GM23338 (cell line): ENCODE measurements around the gene BEND5. TPM values are rescaled to one million over a fixed set of nuclear protein-coding genes. Genes with fewer than 3 reads are reported as not detected.

ENCODE experiments used
- ATAC-seq: fragments of 200-7000 bp; cut with Tn5 transposase; 3 replicates; pipeline ENCODE4 v1.9.1; 2020
- DNase-seq: peaks from one replicate; pipeline ENCODE4 v3.0.0-alpha.2; 2015; ENCODE audit warnings: low spot score
- H2AFZ ChIP-seq: fragments of 200-600 bp; sonication (generic); 2 replicates; pipeline ENCODE4 v1.8.0; 2016; ENCODE audit warnings: antibody characterized with exemption, mild to moderate bottlenecking, moderate library complexity
- H3F3A ChIP-seq: fragments of 200-600 bp; sonication (generic); replicated peaks from 2 replicates; pipeline ENCODE4 v1.8.0; 2017; ENCODE audit warnings: antibody characterized with exemption, mixed run types, low read depth
- H3K27ac ChIP-seq: fragments of 200-600 bp; sonication (generic); 2 replicates; pipeline ENCODE4 v1.6.1; 2016; ENCODE audit warnings: low read depth
- H3K27me3 ChIP-seq: fragments of 200-600 bp; sonication (generic); 2 replicates; pipeline ENCODE4 v1.8.0; 2016; ENCODE audit warnings: mild to moderate bottlenecking, mixed run types, moderate library complexity; ENCODE audit not compliant: insufficient read depth
- H3K36me3 ChIP-seq: fragments of 200-600 bp; sonication (generic); 2 replicates; pipeline ENCODE4 v1.8.0; 2016; ENCODE audit warnings: mild to moderate bottlenecking; ENCODE audit not compliant: insufficient read depth
- H3K4me1 ChIP-seq: fragments of 200-600 bp; sonication (generic); 2 replicates; pipeline ENCODE4 v1.8.0; 2016; ENCODE audit warnings: mild to moderate bottlenecking, moderate library complexity; ENCODE audit not compliant: insufficient read depth
- H3K4me2 ChIP-seq: fragments of 200-600 bp; sonication (generic); 2 replicates; pipeline ENCODE4 v1.7.1; 2017; ENCODE audit warnings: mixed run types
- H3K4me3 ChIP-seq: fragments of 200-600 bp; sonication (generic); 2 replicates; pipeline ENCODE4 v1.6.1; 2016; ENCODE audit warnings: mixed run types
- H3K79me2 ChIP-seq: fragments of 200-600 bp; sonication (generic); replicated peaks from 2 replicates; pipeline ENCODE4 v1.8.0; 2017; ENCODE audit warnings: mild to moderate bottlenecking; ENCODE audit not compliant: insufficient read depth
- H3K9me2 ChIP-seq: fragments of 200-600 bp; sonication (generic); 2 replicates; pipeline ENCODE4 v1.8.0; 2017; ENCODE audit not compliant: insufficient read depth
- H4K20me1 ChIP-seq: fragments of 200-600 bp; sonication (generic); replicated peaks from 2 replicates; pipeline ENCODE4 v1.8.0; 2017; ENCODE audit warnings: mild to moderate bottlenecking; ENCODE audit not compliant: insufficient read depth
- H3K27ac Mint-ChIP-seq: 2 replicates; pipeline ENCODE4 v1.8.0; 2020; ENCODE audit warnings: inconsistent platforms, mild to moderate bottlenecking, moderate library complexity, mixed read lengths
- H3K27me3 Mint-ChIP-seq: 3 replicates; pipeline ENCODE4 v1.8.0; 2022; ENCODE audit warnings: low read depth, mild to moderate bottlenecking, moderate library complexity, mixed read lengths, inconsistent platforms; ENCODE audit not compliant: insufficient read depth, poor library complexity
- H3K36me3 Mint-ChIP-seq: 3 replicates; pipeline ENCODE4 v1.8.0; 2021; ENCODE audit warnings: low read depth, mild to moderate bottlenecking, inconsistent platforms, moderate library complexity, mixed read lengths
- H3K4me1 Mint-ChIP-seq: 3 replicates; pipeline ENCODE4 v1.8.0; 2020; ENCODE audit warnings: mild to moderate bottlenecking, inconsistent platforms, mixed read lengths
- H3K4me3 Mint-ChIP-seq: 3 replicates; pipeline ENCODE4 v1.8.0; 2021; ENCODE audit warnings: moderate library complexity, mild to moderate bottlenecking, inconsistent platforms, mixed read lengths
- H3K9me3 Mint-ChIP-seq: 3 replicates; pipeline ENCODE4 v1.8.0; 2020; ENCODE audit warnings: moderate library complexity, mild to moderate bottlenecking, inconsistent platforms, mixed read lengths
- CREB1 ChIP-seq: fragments of 250-450 bp; sonication (Bioruptor Pico); IDR thresholded peaks from 2 replicates; pipeline ENCODE4 v1.5.0; 2020; ENCODE audit warnings: low read depth, mild to moderate bottlenecking, moderate library complexity
- ETS1 ChIP-seq: IDR thresholded peaks from 2 replicates; pipeline ENCODE4 v1.6.1; 2016; ENCODE audit warnings: antibody characterized with exemption
- EZH2 ChIP-seq: fragments of 200-600 bp; sonication (generic); IDR thresholded peaks from one replicate; pipeline ENCODE4 v1.8.0; 2017; ENCODE audit warnings: antibody characterized with exemption, mild to moderate bottlenecking, low read depth; ENCODE audit not compliant: unreplicated experiment
- EZH2phosphoT487 ChIP-seq: fragments of 200-600 bp; sonication (generic); IDR thresholded peaks from one replicate; pipeline ENCODE4 v1.8.1; 2018; ENCODE audit warnings: antibody characterized with exemption; ENCODE audit not compliant: unreplicated experiment
- JUNB ChIP-seq: IDR thresholded peaks from one replicate; pipeline ENCODE4 v1.6.1; 2016; ENCODE audit warnings: antibody characterized with exemption; ENCODE audit not compliant: unreplicated experiment
- NANOG ChIP-seq: IDR thresholded peaks from 2 replicates; pipeline ENCODE4 v1.6.1; 2016; ENCODE audit warnings: antibody characterized with exemption, borderline replicate concordance
- POLR2AphosphoS5 ChIP-seq: IDR thresholded peaks from 2 replicates; pipeline ENCODE4 v1.6.1; 2016; ENCODE audit warnings: antibody characterized with exemption, low read depth
- REST ChIP-seq: IDR thresholded peaks from one replicate; pipeline ENCODE4 v1.6.1; 2018; ENCODE audit warnings: antibody characterized with exemption; ENCODE audit not compliant: unreplicated experiment
- STAT1 ChIP-seq: IDR thresholded peaks from one replicate; pipeline ENCODE4 v1.6.1; 2016; ENCODE audit warnings: antibody characterized with exemption; ENCODE audit not compliant: unreplicated experiment
- ZNF114 ChIP-seq: fragments of 250-450 bp; sonication (Bioruptor Pico); IDR thresholded peaks from 2 replicates; pipeline ENCODE4 v1.5.0; 2020; ENCODE audit warnings: mild to moderate bottlenecking, moderate library complexity
- ZNF331 ChIP-seq: fragments of 250-450 bp; sonication (Bioruptor Pico); IDR thresholded peaks from 2 replicates; pipeline ENCODE4 v1.5.0; 2020; ENCODE audit warnings: low read depth, mild to moderate bottlenecking, moderate library complexity
- polyA plus RNA-seq: library from polyadenylated mRNA; unstranded; fragments of >200 nt; fragmentation: Nextera tagmentation; extraction: Ambion mirVana; gene quantifications from 2 replicates; pipeline ENCODE4 v1.2.1, GENCODE V29; 2016
- total RNA-seq: library from RNA; depleted of rRNA; stranded (reverse); fragments of >200 nt; shearing (Covaris generic); gene quantifications from 2 replicates; pipeline ENCODE4 v1.2.3, GENCODE V29; 2014
- TF ChIP-seq, protein P1 (sequence below), 2 experiments: fragments of 200-600 bp in 1 of 2; sonication (generic) in 1 of 2; conservative IDR thresholded peaks; 2 replicates each; pipeline versions ENCODE4 v1.5.1 to v1.6.1; 2016 to 2017; ENCODE audit warnings: antibody characterized with exemption in 2 of 2, low read depth in 2 of 2, mild to moderate bottlenecking in 2 of 2, moderate library complexity in 1 of 2
- TF ChIP-seq, protein P2 (sequence below): fragments of 250-450 bp; sonication (Bioruptor Pico); IDR thresholded peaks from 2 replicates; pipeline ENCODE4 v1.5.0; 2020; ENCODE audit warnings: mild to moderate bottlenecking, moderate library complexity

The BEND5 gene
- total and polyA plus RNA-seq, 2 experiments from 2014 or later: 6.8 to 12.3 TPM

- no peaks in the 10 kb centered on the region for H3K36me3 Mint-ChIP-seq
- H3K4me2 ChIP-seq: no peak overlapping the region
- no peak for DNase-seq
- H3K9me3 Mint-ChIP-seq: no peaks in the 10 kb centered on the region
- H3K27me3 ChIP-seq: no peaks in the 10 kb centered on the region
- H4K20me1 ChIP-seq: no peaks in the 10 kb centered on the region
- H3F3A ChIP-seq: no peaks in the 10 kb centered on the region
- ATAC-seq: no peak
- no peaks in the 10 kb centered on the region for H3K79me2 ChIP-seq
- no peak overlapping the region for H2AFZ ChIP-seq
- TF ChIP-seq ETS1: no peak
- TF ChIP-seq EZH2phosphoT487: no peak
- TF ChIP-seq ZNF331 (CRISPR knock-in tag): no peak
- TF ChIP-seq NANOG: no peak
- no peak for TF ChIP-seq ZNF114
- no peak for TF ChIP-seq CREB1 (CRISPR knock-in tag)
- TF ChIP-seq, protein P1, sequence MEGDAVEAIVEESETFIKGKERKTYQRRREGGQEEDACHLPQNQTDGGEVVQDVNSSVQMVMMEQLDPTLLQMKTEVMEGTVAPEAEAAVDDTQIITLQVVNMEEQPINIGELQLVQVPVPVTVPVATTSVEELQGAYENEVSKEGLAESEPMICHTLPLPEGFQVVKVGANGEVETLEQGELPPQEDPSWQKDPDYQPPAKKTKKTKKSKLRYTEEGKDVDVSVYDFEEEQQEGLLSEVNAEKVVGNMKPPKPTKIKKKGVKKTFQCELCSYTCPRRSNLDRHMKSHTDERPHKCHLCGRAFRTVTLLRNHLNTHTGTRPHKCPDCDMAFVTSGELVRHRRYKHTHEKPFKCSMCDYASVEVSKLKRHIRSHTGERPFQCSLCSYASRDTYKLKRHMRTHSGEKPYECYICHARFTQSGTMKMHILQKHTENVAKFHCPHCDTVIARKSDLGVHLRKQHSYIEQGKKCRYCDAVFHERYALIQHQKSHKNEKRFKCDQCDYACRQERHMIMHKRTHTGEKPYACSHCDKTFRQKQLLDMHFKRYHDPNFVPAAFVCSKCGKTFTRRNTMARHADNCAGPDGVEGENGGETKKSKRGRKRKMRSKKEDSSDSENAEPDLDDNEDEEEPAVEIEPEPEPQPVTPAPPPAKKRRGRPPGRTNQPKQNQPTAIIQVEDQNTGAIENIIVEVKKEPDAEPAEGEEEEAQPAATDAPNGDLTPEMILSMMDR (conservative IDR thresholded peaks at IDR 0.05; ENCODE audit: low read depth in 2 of 2): no peak
- TF ChIP-seq, protein P2, sequence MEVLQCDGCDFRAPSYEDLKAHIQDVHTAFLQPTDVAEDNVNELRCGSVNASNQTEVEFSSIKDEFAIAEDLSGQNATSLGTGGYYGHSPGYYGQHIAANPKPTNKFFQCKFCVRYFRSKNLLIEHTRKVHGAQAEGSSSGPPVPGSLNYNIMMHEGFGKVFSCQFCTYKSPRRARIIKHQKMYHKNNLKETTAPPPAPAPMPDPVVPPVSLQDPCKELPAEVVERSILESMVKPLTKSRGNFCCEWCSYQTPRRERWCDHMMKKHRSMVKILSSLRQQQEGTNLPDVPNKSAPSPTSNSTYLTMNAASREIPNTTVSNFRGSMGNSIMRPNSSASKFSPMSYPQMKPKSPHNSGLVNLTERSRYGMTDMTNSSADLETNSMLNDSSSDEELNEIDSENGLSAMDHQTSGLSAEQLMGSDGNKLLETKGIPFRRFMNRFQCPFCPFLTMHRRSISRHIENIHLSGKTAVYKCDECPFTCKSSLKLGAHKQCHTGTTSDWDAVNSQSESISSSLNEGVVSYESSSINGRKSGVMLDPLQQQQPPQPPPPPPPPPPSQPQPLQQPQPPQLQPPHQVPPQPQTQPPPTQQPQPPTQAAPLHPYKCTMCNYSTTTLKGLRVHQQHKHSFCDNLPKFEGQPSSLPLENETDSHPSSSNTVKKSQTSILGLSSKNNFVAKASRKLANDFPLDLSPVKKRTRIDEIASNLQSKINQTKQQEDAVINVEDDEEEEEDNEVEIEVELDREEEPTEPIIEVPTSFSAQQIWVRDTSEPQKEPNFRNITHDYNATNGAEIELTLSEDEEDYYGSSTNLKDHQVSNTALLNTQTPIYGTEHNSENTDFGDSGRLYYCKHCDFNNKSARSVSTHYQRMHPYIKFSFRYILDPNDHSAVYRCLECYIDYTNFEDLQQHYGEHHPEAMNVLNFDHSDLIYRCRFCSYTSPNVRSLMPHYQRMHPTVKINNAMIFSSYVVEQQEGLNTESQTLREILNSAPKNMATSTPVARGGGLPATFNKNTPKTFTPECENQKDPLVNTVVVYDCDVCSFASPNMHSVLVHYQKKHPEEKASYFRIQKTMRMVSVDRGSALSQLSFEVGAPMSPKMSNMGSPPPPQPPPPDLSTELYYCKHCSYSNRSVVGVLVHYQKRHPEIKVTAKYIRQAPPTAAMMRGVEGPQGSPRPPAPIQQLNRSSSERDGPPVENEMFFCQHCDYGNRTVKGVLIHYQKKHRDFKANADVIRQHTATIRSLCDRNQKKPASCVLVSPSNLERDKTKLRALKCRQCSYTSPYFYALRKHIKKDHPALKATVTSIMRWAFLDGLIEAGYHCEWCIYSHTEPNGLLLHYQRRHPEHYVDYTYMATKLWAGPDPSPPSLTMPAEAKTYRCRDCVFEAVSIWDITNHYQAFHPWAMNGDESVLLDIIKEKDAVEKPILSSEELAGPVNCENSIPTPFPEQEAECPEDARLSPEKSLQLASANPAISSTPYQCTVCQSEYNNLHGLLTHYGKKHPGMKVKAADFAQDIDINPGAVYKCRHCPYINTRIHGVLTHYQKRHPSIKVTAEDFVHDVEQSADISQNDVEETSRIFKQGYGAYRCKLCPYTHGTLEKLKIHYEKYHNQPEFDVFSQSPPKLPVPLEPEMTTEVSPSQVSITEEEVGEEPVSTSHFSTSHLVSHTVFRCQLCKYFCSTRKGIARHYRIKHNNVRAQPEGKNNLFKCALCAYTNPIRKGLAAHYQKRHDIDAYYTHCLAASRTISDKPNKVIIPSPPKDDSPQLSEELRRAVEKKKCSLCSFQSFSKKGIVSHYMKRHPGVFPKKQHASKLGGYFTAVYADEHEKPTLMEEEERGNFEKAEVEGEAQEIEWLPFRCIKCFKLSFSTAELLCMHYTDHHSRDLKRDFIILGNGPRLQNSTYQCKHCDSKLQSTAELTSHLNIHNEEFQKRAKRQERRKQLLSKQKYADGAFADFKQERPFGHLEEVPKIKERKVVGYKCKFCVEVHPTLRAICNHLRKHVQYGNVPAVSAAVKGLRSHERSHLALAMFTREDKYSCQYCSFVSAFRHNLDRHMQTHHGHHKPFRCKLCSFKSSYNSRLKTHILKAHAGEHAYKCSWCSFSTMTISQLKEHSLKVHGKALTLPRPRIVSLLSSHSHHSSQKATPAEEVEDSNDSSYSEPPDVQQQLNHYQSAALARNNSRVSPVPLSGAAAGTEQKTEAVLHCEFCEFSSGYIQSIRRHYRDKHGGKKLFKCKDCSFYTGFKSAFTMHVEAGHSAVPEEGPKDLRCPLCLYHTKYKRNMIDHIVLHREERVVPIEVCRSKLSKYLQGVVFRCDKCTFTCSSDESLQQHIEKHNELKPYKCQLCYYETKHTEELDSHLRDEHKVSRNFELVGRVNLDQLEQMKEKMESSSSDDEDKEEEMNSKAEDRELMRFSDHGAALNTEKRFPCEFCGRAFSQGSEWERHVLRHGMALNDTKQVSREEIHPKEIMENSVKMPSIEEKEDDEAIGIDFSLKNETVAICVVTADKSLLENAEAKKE (CRISPR knock-in tag): no peak
- TF ChIP-seq POLR2AphosphoS5: no peak
- no peak for TF ChIP-seq REST
- TF ChIP-seq EZH2: no peak
- no peak for TF ChIP-seq STAT1
- TF ChIP-seq JUNB: no peak
- H3K36me3 ChIP-seq: no peaks in the 10 kb centered on the region; the same call in 1 of the 2 replicates
- peaks cover 6% of the 10 kb centered on the region; the same call in 1 of the 2 replicates for H3K9me2 ChIP-seq
- no peak overlapping the region for H3K27ac ChIP-seq
- H3K27me3 Mint-ChIP-seq: no peaks in the 10 kb centered on the region
- H3K4me1 ChIP-seq: no peaks in the 10 kb centered on the region
- H3K27ac Mint-ChIP-seq: no peak overlapping the region
- H3K4me3 ChIP-seq: no peak overlapping the region
- H3K4me3 Mint-ChIP-seq: no peak overlapping the region
- no peaks in the 10 kb centered on the region for H3K4me1 Mint-ChIP-seq
Observed at GRCh38 chr1:48785869-48786268, 9.2 kb upstream of the BEND5 start.
